ENCODE data around the gene PTPRG. TPM values are rescaled to one million over a fixed set of nuclear protein-coding genes. Genes with fewer than 3 reads are reported as not detected.

The PTPRG gene
- total RNA-seq, 4 donors from 2014 or later = 51.9 to 56.8 (median 54.4) TPM

GRCh38 chr3:61975199-61975598 lies 413.8 kb downstream of the PTPRG start:
- DNase-seq (ENCODE audit: extremely low spot score) = no peak
- Histone ChIP-seq H3K4me3 (no peak overlapping the region), H3K36me3 (no peaks in the 10 kb centered on the region), H3K9me3 (no peaks in the 10 kb centered on the region), H3K27ac (replicated peaks in 1 of 4) (no peak overlapping the region), H3K27me3 (no peaks in the 10 kb centered on the region), H3K4me1 (peaks cover 12 to 25% (median 15%) of the 10 kb centered on the region in 4 donors)
- 89% methylated on average over 3 of the region's 3 CpGs for WGBS
- TF ChIP-seq POLR2A (IDR thresholded peaks at IDR 0.05; ENCODE audit: low read depth) (no peak), CTCF (IDR thresholded peaks at IDR 0.05) (no peak), EP300 (IDR thresholded peaks at IDR 0.05) (no peak), POLR2AphosphoS5 (IDR thresholded peaks at IDR 0.05) (no peak)
- intact Hi-C loops (cut with DNase I) = no loop called here

GRCh38 chr3:61975936-61976335 lies 414.6 kb downstream of the PTPRG start:
- intact Hi-C loops (cut with DNase I) = no loop called here
- Histone ChIP-seq H3K36me3 (no peaks in the 10 kb centered on the region), H3K4me3 (no peak overlapping the region), H3K9me3 (no peaks in the 10 kb centered on the region), H3K27me3 (no peaks in the 10 kb centered on the region), H3K4me1 (peaks cover 12 to 25% (median 16%) of the 10 kb centered on the region in 4 donors), H3K27ac (replicated peaks in 1 of 4) (no peak overlapping the region)
- TF ChIP-seq EP300 (IDR thresholded peaks at IDR 0.05) (no peak), POLR2A (IDR thresholded peaks at IDR 0.05; ENCODE audit: low read depth) (no peak), POLR2AphosphoS5 (IDR thresholded peaks at IDR 0.05) (no peak), CTCF (IDR thresholded peaks at IDR 0.05) (no peak)
- WGBS = 88% methylated on average over 2 of the region's 2 CpGs
- no peak for DNase-seq (ENCODE audit: extremely low spot score)

- H3K4me1 ChIP-seq = peaks cover 12 to 25% (median 16%) of the 10 kb centered on the region in 4 donors
- H3K9me3 ChIP-seq = no peaks in the 10 kb centered on the region
- H3K36me3 ChIP-seq = no peaks in the 10 kb centered on the region
- intact Hi-C loops (cut with DNase I) = no loop called here
- no peak overlapping the region for H3K27ac ChIP-seq (replicated peaks in 1 of 4)
- H3K4me3 ChIP-seq = no peak overlapping the region
- TF ChIP-seq CTCF (IDR thresholded peaks at IDR 0.05) (no peak), POLR2AphosphoS5 (IDR thresholded peaks at IDR 0.05) (no peak), POLR2A (IDR thresholded peaks at IDR 0.05; ENCODE audit: low read depth) (no peak), EP300 (IDR thresholded peaks at IDR 0.05) (no peak)
- H3K27me3 ChIP-seq = no peaks in the 10 kb centered on the region
- WGBS = 92% methylated on average over 8 of the region's 8 CpGs
- no peak for DNase-seq (ENCODE audit: extremely low spot score)
Measured at GRCh38 chr3:61978460-61979419, 417.4 kb downstream of the PTPRG start.

GRCh38 chr3:61979638-61980037 lies 418.3 kb downstream of the PTPRG start:
- intact Hi-C loops (cut with DNase I) = no loop called here
- H3K4me3 ChIP-seq = no peak overlapping the region
- no peak overlapping the region for H3K27ac ChIP-seq (replicated peaks in 1 of 4)
- DNase-seq (ENCODE audit: extremely low spot score) = no peak
- no peak for TF ChIP-seq POLR2A (IDR thresholded peaks at IDR 0.05; ENCODE audit: low read depth)
- TF ChIP-seq CTCF (IDR thresholded peaks at IDR 0.05) = no peak
- no peak for TF ChIP-seq POLR2AphosphoS5 (IDR thresholded peaks at IDR 0.05)
- TF ChIP-seq EP300 (IDR thresholded peaks at IDR 0.05) = no peak
- H3K27me3 ChIP-seq = no peaks in the 10 kb centered on the region
- WGBS = 46% methylated on average over 2 of the region's 2 CpGs
- H3K4me1 ChIP-seq = peaks cover 6 to 25% (median 12%) of the 10 kb centered on the region in 4 donors
- H3K36me3 ChIP-seq = no peaks in the 10 kb centered on the region
- no peaks in the 10 kb centered on the region for H3K9me3 ChIP-seq

Measured in esophagus muscularis mucosa (tissue), 4 donors.